ENCODE data around the gene STK39.
"Not testable (repeated sequence)": the region's sequence is repeated elsewhere in the genome, so short reads cannot be mapped to it uniquely, and the experiment has no call there.

Gene STK39

GRCh38 chr2:168247341-168248261 lies at the start of gene STK39:
Gene STK39 (minus strand): TSS chr2:168247595. CDS start chr2:168247435, 160 bp downstream.
- peak; percentile 84 for DNase-seq

- DNase-seq, result no peak
These were observed 47.7 kb upstream of the STK39 start for GRCh38 chr2:168295051-168295450.

- DNase-seq, result no peak
These were observed 47.0 kb upstream of the STK39 start for GRCh38 chr2:168294409-168294808.

- DNase-seq, result no peak
These were observed 46.4 kb upstream of the STK39 start for GRCh38 chr2:168293766-168294165.

DNA sequence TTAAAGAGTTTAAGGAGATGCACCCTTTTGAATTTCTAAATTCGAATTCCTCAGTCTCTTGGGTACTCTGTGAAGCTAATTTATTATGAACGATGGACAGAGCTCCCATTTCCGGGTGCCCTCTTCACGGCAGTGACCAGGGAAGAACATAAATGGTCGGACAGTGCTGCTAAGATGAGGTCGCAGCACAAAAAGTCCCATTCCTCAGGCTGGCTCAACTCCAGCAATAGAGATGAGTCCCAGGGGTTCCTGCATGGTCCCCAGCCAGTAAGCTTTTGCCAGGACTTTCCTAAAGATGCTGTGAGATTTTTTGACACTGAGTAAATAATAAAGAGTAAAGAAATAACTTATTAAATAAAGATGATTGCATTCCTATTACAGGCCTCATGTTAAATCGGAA lies 43.0 kb upstream of the STK39 start:
- no peak for DNase-seq

- DNase-seq, result no peak
These were observed 42.5 kb upstream of the STK39 start for GRCh38 chr2:168289880-168290279.

DNA sequence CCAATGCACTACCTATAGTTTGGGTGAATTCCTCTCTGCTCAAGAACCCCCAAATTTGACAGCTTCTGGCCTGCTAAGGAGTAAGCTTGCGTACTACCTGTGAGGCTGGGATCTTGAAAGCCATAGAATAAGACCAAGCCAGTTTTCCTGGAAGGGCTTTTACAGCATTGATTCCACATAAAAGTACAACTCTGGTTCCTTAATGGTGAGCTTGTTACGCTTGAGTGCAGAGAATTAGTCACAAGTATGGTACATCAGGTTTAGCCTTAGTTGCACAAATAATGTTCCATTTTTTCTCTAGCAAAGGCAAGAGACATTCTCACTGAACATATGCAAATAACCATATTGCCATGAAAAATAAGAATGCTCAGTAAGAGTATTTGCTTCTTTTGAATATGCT lies 39.1 kb upstream of the STK39 start:
- DNase-seq, result no peak

- no peak for DNase-seq
These were observed 31.1 kb upstream of the STK39 start for GRCh38 chr2:168278424-168278888.

- no peak for DNase-seq
These were observed 29.9 kb upstream of the STK39 start for GRCh38 chr2:168277276-168277675.

DNA sequence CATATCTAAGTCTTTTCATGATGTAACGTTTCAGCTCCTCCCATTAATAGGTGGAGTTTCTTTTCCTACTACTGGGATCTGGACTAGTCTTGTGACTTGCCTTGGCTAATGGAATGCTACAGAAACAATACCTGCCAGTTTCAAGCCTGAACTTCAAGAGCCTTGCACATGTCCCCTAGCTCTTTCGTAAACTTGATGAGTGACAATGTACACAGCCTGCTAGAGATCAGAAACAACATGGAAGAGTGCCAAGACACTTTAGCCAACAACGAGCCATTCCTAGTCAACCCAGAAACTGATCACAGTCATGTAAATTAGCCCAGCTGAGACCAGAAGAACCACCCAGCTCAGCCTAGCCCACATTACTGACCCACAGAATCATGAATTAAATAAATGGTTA lies 24.8 kb upstream of the STK39 start:
- no peak for DNase-seq

- not testable (repeated sequence) for DNase-seq
These were observed 15.5 kb upstream of the STK39 start for GRCh38 chr2:168262926-168263325.

DNA sequence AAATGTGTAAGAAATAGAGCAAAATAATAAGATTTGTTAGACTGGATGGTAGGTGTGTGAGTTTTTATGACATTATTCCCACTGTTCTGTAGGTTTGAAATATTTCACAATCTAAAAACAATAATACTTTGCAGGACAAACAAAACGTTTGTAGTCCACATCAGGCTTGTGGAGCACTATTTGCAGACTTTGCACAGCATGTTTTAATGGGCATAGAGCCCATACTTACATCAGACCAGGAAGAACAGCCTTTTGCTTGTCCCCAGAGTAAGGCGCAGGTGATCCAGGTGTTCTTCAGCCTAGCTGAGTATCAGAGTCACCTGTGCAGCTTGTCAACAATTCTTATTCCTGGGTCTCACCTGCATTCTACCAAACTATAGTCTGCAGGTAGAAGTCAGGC lies 9.1 kb upstream of the STK39 start:
- no peak for DNase-seq

- no peak for DNase-seq
These were observed 8.5 kb upstream of the STK39 start for GRCh38 chr2:168255866-168256265.

- no peak for DNase-seq
These were observed 7.7 kb upstream of the STK39 start for GRCh38 chr2:168255103-168255502.

GRCh38 chr2:168254158-168254935 lies 7.0 kb upstream of the STK39 start:
- no peak for DNase-seq

GRCh38 chr2:168253379-168253778 lies 6.0 kb upstream of the STK39 start:
- no peak for DNase-seq

GRCh38 chr2:168252976-168253375 lies 5.6 kb upstream of the STK39 start:
- DNase-seq, result no peak

- DNase-seq, result peak; percentile 85
These were observed 683 bp downstream of the STK39 start for GRCh38 chr2:168246483-168247340.

GRCh38 chr2:168246072-168246482 lies 1.3 kb downstream of the STK39 start:
- DNase-seq, result no peak

- no peak for DNase-seq
These were observed 2.1 kb downstream of the STK39 start for GRCh38 chr2:168245074-168245825.

DNA sequence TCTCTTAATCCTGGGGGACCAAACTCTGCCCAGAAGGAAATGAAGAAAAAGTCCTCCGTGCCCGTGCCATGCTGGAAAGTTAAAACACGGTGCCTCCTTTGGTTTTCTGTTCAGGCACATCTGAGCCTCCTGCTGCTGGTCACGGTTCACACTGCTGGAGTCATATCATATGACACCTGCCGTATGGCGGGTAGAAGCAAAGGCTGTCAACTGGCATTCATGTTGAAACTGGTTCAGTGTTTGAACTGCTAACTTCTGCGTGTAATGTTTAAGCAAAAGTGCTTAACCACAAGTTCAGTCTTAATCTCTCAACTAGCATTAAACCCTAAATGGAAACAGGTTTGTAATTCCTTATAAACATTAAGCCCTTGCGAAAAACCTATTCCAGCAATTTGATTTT lies 3.1 kb downstream of the STK39 start:
- DNase-seq, result peak; percentile 53

DNA sequence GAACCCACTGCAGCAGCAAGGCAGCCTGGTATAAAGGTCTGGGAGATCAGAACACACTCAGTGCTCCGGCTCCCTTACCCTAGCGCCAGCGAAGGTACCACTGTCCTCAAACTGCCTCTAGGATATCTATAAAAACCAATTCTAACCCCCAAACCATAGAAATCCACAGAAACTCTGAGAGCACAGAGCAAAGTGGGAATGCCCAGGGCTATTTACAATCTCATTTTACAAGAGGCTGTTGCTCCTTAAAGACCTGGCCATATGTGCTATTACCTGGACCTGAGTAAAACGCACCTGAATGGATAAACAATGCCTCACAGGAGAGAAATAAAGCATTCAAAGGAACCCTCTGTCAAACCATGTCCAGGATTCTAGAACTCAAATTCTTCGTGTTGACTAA lies 4.3 kb downstream of the STK39 start:
- no peak for DNase-seq

Measured in CD4-positive, alpha-beta T cell treated with Interleukin-6 for 4 hours (primary cell).